Measurements from ENCODE around the gene ELMO1.
A peak's percentile ranks its signal among the peaks of the same experiment; 100 is the strongest.

The ELMO1 gene

GRCh38 chr7:37016064-37016878, 432.4 kb downstream of the ELMO1 start:
- no peak for DNase-seq (ENCODE audit: low read depth in 3 of 3)

GRCh38 chr7:37015353-37016034, 433.2 kb downstream of the ELMO1 start:
- no peak for DNase-seq (ENCODE audit: low read depth in 3 of 3)

DNA sequence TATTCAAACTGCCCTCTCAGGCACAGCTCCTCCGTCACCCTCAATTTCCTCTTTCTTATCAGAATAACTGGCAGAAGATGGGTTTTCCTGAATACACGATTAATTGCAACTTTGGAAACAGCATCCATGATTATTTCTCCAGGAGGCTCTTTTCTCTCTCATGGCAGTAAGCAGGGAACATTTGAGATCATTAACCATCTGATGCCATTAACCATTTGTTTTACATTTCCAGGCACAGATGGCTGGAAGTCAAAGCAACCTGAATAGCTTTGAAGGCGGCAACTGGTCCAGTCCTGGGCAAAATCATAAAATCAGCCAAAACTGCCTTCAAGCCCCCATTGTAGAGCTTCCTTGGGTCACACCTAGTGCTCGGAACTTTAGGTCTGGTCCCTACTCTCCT, 434.9 kb downstream of the ELMO1 start:
- DNase-seq (ENCODE audit: low read depth in 3 of 3), result no peak

DNA sequence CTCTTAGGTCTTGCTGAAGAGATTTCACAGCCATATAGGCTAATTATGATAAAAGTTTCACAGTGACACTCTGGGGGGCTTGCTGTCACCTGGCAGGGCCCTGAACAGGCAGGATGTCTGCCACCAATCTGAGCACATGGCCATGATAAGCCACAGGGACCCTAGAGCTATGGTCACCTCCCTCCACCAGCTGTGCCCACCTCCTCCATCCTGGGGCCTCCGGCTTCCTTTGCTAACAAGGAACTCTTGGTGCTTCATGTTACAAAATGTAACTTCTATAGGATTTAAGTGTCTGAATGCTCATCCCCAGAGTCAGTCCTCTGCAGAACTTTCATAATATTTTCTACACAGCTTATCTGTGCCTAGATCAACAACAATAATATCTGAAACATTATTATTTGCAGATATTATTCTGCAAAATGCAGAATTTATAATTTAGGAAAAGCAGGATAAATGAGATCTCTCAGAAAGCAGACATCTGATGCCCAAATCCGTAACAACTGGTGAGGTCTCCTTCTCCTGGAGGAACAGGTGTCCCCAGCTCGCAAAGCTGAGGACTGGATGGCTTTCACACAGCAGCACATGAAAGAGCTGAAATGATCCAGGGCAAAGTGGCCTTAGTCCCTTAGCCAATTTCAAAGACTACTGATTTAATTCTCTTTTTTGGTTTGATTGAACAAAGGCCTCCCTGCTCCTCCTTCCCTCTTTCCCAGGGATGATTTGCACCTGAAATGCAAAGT, 437.3 kb downstream of the ELMO1 start:
- DNase-seq (ENCODE audit: low read depth in 3 of 3), result no peak

DNA sequence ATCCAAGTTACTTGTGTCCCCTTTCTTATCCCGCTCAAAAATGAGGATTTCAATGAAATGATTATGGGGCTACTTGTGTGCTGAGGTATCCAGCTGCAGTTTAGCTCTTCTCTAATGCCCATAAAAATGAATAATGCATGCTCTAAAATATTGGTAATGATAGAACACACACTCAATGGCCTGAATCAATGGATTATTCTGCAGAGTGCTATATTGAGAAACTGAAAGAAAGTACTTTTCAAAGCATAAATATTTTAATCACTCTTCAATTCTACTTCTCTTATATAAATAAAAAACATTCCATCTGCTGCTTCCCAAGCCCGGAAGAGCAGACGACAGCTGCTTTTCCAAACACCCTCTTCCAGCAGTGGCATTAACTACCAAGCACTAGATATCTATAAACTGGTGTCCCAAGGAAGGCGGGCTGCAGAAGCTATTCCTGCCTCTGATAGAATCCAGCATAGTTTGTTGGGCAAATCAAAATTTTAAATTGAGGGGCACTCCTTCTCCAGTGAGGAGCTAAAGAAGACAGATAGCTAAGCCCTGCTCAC, 439.5 kb downstream of the ELMO1 start:
- DNase-seq (ENCODE audit: low read depth in 3 of 3), result no peak

DNA sequence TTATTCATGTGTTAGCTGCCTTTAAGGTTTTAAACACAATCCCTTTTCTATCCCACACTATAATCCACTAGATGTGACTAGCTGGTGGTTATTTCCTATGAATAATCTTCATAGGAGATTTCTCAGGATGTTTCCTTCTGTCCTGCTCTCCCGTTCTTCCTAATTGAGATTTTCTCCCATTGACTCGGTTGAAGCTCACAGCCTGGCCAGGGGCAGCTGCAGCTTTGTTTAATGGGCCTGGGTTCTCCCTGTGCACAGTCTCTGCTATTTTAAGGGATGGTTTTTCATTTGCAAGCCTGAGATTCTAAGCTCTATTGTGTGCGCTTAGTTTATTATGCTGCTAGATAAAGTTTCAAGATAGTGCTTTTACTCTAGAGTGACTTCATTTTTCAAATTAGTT, 441.0 kb downstream of the ELMO1 start:
- no peak for DNase-seq (ENCODE audit: low read depth in 3 of 3)

- DNase-seq (ENCODE audit: low read depth in 3 of 3), result no peak
These were observed 441.4 kb downstream of the ELMO1 start for GRCh38 chr7:37007268-37007667.

- no peak for DNase-seq (ENCODE audit: low read depth in 3 of 3)
These were observed 441.9 kb downstream of the ELMO1 start for GRCh38 chr7:37006764-37007163.

DNA sequence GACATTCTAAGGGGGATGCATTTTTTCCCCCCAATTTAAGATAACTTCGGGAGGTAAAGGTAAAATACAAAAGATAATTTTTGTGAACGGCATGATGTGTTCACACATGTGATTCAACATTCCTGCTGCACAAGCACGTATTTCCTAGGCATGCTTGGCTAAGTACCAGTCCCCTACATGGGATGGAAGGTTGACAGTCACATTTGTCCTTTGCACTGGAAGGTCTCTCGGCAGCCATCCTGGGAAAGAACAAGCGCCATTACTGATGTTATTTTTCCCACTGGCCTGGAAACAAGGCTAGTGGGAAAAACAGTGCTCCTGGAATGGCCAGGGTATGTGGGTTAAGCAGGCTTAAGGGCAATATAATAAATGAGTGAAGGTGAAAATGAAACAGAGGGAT, 448.2 kb downstream of the ELMO1 start:
- no peak for DNase-seq (ENCODE audit: low read depth in 3 of 3)

DNA sequence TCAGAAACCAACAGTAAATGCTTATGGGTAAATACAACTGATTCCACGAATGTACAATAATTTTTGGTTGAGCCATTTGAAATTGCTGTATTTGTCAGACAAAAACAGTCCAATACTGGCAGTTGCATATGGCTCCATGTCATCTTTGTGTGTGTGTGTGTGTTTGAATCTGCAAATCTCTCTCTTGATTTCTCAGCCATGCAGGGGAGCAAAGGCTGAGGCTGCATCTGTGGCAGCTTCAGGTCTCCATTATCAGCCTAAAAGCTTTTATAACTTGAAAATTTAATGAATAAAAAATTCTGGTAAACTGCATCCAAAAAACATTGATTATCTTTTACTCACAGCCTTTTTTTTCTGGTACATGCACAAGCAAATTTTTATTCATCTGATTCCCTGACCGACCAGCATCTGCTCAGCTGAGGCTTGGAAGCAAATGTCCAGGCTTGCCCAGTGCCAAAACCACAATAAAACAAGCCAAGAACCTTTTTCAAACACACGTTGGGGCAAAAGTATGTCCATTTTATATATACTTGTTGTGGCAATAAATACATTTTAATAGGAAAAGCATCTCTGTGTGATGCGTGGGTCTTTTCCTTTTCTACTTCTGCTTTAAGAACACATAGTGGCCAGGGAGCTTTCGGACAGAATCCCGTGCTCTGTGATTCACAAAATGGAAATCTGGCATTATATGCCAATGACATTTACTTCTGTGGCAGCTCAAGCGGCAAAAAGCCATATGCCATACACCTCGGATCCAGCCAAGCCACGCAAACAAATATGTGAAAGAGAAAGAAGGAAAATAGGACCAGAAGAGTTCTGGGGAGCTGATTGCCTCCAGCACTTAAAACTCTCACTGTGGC, 448.8 kb downstream of the ELMO1 start:
- no peak for DNase-seq (ENCODE audit: low read depth in 3 of 3)

DNA sequence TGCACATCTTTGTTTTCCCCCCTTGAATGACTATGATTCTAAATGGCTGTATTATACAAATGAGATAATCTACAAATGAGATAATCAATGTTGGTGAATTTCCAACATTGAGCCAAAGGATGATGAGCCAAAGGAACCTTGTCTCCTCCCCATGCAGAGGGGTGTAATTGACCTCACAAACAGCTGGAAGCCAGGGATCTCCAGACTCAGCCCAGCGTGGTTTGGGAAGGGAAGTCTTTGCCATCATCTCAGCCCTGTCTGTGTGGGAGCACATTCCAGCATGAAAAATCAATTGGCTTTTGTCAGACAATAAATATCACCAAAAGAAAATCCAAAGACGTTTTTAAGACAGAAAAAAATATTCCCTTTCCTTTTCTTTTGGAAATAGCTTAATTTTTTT, 452.9 kb downstream of the ELMO1 start:
- DNase-seq (ENCODE audit: low read depth in 3 of 3), result no peak

GRCh38 chr7:36994456-36995112, 454.1 kb downstream of the ELMO1 start:
- DNase-seq (ENCODE audit: low read depth in 3 of 3), result no peak

DNA sequence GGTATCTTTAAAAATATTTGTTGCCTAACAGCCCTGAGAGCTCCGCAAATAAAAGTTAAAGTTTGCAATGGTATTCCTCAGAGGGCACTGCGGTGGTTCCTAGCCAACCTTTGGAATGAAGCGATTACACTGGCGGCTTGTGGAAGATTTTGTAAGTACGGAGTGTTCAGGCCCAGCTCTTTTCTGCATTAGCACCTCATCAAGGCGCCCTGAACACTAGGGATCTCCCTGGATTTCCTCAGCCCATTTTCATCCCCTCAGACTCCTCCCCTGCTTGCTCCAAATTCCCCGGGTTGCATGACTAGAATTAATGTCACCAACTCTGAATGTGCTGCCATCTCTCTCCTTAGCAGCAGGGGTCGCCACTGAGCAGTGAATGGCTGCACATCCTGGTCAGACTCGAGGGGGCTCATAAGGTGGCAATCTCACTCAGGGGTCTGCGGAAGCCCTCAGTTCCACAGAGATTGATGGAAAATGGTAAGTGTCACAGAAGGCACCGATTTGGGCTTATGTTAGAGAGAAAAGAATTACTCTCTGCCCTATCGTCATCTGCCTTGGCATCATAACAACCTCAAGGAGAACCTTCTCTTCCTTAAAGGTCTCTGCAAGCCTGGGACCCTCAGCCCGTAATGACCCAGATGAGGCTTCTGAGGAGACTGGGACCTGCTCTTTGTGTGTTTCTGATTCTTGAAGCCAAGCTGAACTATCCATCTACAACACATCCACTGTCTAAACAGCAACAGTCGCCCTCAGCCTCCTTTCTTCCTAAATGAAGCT, 461.5 kb downstream of the ELMO1 start:
- DNase-seq (ENCODE audit: low read depth in 3 of 3), result peak; percentile 29 to 60 (median 47)

DNA sequence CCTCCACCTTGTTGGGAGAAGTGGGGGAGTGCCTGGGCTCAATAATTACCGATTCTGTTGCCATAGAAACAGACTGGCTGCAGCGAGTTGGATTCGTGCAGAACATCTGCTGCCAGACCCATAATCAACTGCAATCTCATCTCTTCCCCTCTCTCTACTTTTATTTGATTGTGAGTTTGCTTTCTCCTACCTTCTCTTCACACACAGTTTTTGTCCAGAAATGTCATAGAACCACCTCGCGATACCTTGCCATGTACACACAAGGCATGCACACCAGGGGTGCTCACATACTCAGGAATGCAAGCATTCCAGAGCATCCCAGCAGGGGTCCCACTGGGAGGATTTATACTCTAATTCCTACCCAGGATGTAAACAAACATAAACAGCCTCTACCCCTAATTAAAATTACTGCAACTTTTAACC, 462.1 kb downstream of the ELMO1 start:
- DNase-seq (ENCODE audit: low read depth in 3 of 3), result no peak

DNA sequence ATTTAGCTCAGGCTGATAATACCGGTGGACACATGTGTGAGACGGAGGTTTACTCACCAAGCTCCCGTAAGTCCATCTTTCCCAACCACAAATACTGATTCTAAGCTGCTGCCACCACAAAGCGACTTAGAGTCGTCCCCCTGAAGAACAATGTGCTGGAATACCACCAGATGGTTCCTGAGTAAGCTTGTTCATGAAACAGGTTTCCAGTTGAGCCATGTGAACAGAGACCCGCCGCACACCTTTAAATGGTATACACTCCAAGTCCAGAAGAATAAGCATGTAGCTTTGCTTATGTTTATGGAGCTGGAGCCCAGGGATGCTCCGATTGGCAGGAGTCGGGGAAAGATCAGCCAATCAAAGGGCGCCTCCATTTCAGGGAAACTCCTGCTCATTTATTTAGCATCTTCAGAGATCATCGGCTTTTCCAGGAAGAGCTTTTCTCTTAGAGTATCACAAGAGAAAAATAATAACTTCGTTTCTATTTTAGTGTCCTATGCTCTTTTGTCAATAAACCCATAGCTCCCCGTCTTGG, 462.7 kb downstream of the ELMO1 start:
- DNase-seq (ENCODE audit: low read depth in 3 of 3), result no peak

GRCh38 chr7:36985316-36985715, 463.3 kb downstream of the ELMO1 start:
- no peak for DNase-seq (ENCODE audit: low read depth in 3 of 3)

DNA sequence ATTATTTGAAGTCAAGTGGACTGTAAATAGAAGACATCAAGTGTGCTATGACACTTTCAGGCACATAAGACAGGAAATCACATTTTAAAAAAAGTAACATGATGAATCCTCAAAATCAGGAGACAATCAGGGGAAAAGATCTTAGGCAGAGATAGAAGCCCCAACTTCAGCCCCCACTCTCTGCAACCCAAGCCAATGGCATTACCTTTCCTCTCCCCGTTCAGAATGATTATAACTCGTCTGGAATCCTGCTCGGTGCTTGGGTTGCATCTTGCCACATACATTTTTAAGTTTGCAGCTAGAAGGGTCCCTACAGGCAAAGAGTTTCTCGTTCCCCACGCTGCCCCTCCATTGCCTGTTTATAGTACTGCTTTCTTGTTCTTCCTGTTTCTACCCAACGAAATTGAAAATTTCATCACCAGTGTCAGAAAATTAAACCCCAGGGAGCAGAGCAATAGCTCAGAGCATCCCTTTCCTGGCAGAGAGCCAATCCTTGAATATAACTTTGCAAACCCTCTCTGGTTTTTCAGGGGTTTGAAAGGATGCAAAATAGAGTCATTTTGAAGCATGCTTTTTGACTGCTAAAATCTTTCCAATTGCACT, 463.9 kb downstream of the ELMO1 start:
- no peak for DNase-seq (ENCODE audit: low read depth in 3 of 3)

- no peak for DNase-seq (ENCODE audit: low read depth in 3 of 3)
These were observed 464.6 kb downstream of the ELMO1 start for GRCh38 chr7:36984041-36984521.

- no peak for DNase-seq (ENCODE audit: low read depth in 3 of 3)
These were observed 465.9 kb downstream of the ELMO1 start for GRCh38 chr7:36982766-36983165.
